Liver (tissue), 9 donors: Measurements from ENCODE around the gene DGKB. TPM values are rescaled to one million over a fixed set of nuclear protein-coding genes. Genes with fewer than 3 reads are reported as not detected.

Source experiments
- DNase-seq: peaks from one replicate; pipeline ENCODE4 v3.0.0-alpha.2; 2017; ENCODE audit warnings: low spot score
- H3K27ac ChIP-seq, 2 donors: one replicate each; pipeline ENCODE4 v1.7.0; 2013; ENCODE audit warnings: inconsistent platforms in 2 of 2, low read length in 2 of 2, control low read depth in 1 of 2, low read depth in 1 of 2, mild to moderate bottlenecking in 1 of 2
- H3K27me3 ChIP-seq, 4 donors: one replicate each; pipeline versions ENCODE4 v1.6.1 to v1.7.0; 2013; ENCODE audit warnings: low read length in 3 of 4, inconsistent platforms in 1 of 4, mild to moderate bottlenecking in 1 of 4, moderate library complexity in 1 of 4; ENCODE audit not compliant: control insufficient read depth in 4 of 4, insufficient read depth in 4 of 4
- H3K36me3 ChIP-seq, 4 donors: one replicate each; pipeline versions ENCODE4 v1.6.1 to v1.7.0; 2013; ENCODE audit warnings: low read length in 3 of 4, mild to moderate bottlenecking in 3 of 4, low read depth in 1 of 4, moderate library complexity in 1 of 4; ENCODE audit not compliant: control insufficient read depth in 4 of 4, insufficient read depth in 3 of 4
- H3K4me1 ChIP-seq, 4 donors: one replicate each; pipeline versions ENCODE4 v1.6.1 to v1.7.0; 2013; ENCODE audit warnings: low read length in 3 of 4, mild to moderate bottlenecking in 3 of 4, moderate library complexity in 1 of 4; ENCODE audit not compliant: control insufficient read depth in 4 of 4, insufficient read depth in 4 of 4
- H3K4me3 ChIP-seq, 3 donors: one replicate each; pipeline versions ENCODE4 v1.6.1 to v1.7.0; 2013; ENCODE audit warnings: low read length in 3 of 3, control low read depth in 1 of 3, low read depth in 1 of 3, mild to moderate bottlenecking in 1 of 3
- H3K9ac ChIP-seq, 2 donors: one replicate each; pipeline ENCODE4 v1.7.0; 2013; ENCODE audit warnings: low read length in 2 of 2, mild to moderate bottlenecking in 2 of 2, moderate library complexity in 2 of 2, control low read depth in 1 of 2, low read depth in 1 of 2
- H3K9me3 ChIP-seq, 4 donors: one replicate each; pipeline versions ENCODE4 v1.6.1 to v1.7.0; 2013; ENCODE audit warnings: low read length in 3 of 4; ENCODE audit not compliant: control insufficient read depth in 4 of 4
- ATF3 ChIP-seq: IDR thresholded peaks from 2 replicates; pipeline ENCODE4 v1.6.1; 2016; ENCODE audit warnings: antibody characterized with exemption
- EGR1 ChIP-seq, 2 donors: IDR thresholded peaks; 2 replicates each; pipeline ENCODE4 v1.6.1; 2016 to 2018; ENCODE audit warnings: antibody characterized with exemption in 2 of 2, low read depth in 2 of 2
- FOXA1 ChIP-seq: IDR thresholded peaks from 2 replicates; pipeline ENCODE4 v1.6.1; 2016; ENCODE audit warnings: antibody characterized with exemption
- FOXA2 ChIP-seq: IDR thresholded peaks from 2 replicates; pipeline ENCODE4 v1.6.1; 2016; ENCODE audit warnings: antibody characterized with exemption
- GABPA ChIP-seq, 2 donors: IDR thresholded peaks in 1 of 2; conservative IDR thresholded peaks in 1 of 2; 2 replicates each; pipeline ENCODE4 v1.6.1; 2016; ENCODE audit warnings: antibody characterized with exemption in 2 of 2, mild to moderate bottlenecking in 1 of 2, moderate library complexity in 1 of 2
- HNF4A ChIP-seq, 2 donors: conservative IDR thresholded peaks; 2 replicates each; pipeline ENCODE4 v1.6.1; 2016; ENCODE audit warnings: antibody characterized with exemption in 2 of 2, mild to moderate bottlenecking in 2 of 2
- JUND ChIP-seq, 2 donors: IDR thresholded peaks; 2 replicates each; pipeline ENCODE4 v1.6.1; 2016; ENCODE audit warnings: antibody characterized with exemption in 2 of 2
- NR2F2 ChIP-seq: IDR thresholded peaks from 2 replicates; pipeline ENCODE4 v1.6.1; 2016; ENCODE audit warnings: antibody characterized with exemption
- RAD21 ChIP-seq, 2 donors: IDR thresholded peaks; 2 replicates each; pipeline ENCODE4 v1.6.1; 2016; ENCODE audit warnings: antibody characterized with exemption in 2 of 2, mild to moderate bottlenecking in 2 of 2
- REST ChIP-seq: IDR thresholded peaks from 2 replicates; pipeline ENCODE4 v1.6.1; 2016; ENCODE audit warnings: antibody characterized with exemption, mild to moderate bottlenecking
- RXRA ChIP-seq, 2 donors: IDR thresholded peaks; 2 replicates each; pipeline ENCODE4 v1.6.1; 2017 to 2018; ENCODE audit warnings: antibody characterized with exemption in 2 of 2, mild to moderate bottlenecking in 1 of 2
- SP1 ChIP-seq: IDR thresholded peaks from 2 replicates; pipeline ENCODE4 v1.6.1; 2018; ENCODE audit warnings: antibody characterized with exemption, mild to moderate bottlenecking
- TAF1 ChIP-seq: conservative IDR thresholded peaks from 2 replicates; pipeline ENCODE4 v1.6.1; 2016; ENCODE audit warnings: antibody characterized with exemption, mild to moderate bottlenecking
- YY1 ChIP-seq: IDR thresholded peaks from 2 replicates; pipeline ENCODE4 v1.6.1; 2016; ENCODE audit warnings: antibody characterized with exemption, mild to moderate bottlenecking
- ZBTB33 ChIP-seq: IDR thresholded peaks from 2 replicates; pipeline ENCODE4 v1.6.1; 2016; ENCODE audit warnings: antibody characterized with exemption
- WGBS: extraction: QIAGEN DNeasy Blood & Tissue Kit; methylation state at CpG from one replicate; pipeline ENCODE4 v1.1.7; 2013; 5-methylcytosine and 5-hydroxymethylcytosine counted together
- polyA plus RNA-seq, 2 donors: library from polyadenylated mRNA; stranded (reverse) in 1 of 2; unstranded in 1 of 2; fragments of 200-250 nt in 1 of 2; fragments of >200 nt in 1 of 2; fragmentation: Nextera tagmentation in 1 of 2; extraction: Ambion mirVana in 1 of 2; gene quantifications; one replicate each; pipeline versions ENCODE4 v1.2.1 to v1.2.3, GENCODE V29; 2013 to 2015
- total RNA-seq, 2 donors: library from RNA; depleted of rRNA; stranded (reverse); fragments of >200 nt; gene quantifications; one replicate each; pipeline ENCODE4 v1.2.3, GENCODE V29; 2014
- TF ChIP-seq, protein P1 (sequence below): fragments of 150-350 bp; IDR thresholded peaks from 2 replicates; pipeline ENCODE4 v1.5.1; 2017; ENCODE audit warnings: improper control_type of control experiment, low read depth, low read length; ENCODE audit not compliant: missing input control
- TF ChIP-seq, protein P2 (sequence below): IDR thresholded peaks from 2 replicates; pipeline ENCODE4 v1.6.1; 2016; ENCODE audit warnings: antibody characterized with exemption
- donor health status: healthy.
- donor health status: healthy.
- donor health status: healthy.
- donor health status: healthy.
- donor health status: healthy.

The DGKB gene
- total and polyA plus RNA-seq, 4 donors = 0.09 to 0.42 TPM; not detected in 2

DNA sequence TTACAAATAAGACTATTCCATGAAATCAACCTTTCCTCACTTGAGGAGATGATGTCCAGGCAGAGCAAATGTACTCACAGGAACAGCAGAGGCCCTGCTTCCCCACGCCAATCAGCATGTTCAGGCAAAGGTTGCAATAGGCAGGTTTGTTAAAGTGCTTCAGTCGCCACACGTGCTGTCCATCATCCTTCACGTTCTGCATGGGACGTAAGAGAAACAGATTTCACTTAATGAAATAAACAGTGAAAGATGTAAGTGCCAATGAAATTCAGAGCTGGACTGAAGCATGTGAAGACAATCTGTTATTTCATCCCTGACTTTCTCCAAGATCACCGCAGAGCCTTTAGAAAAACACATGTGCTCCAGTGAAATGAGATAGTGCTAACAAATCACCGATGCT, 217.4 kb downstream of the DGKB start:
- peaks cover 0 to 12% (median 4%) of the 10 kb centered on the region in 4 donors for H3K4me1 ChIP-seq
- 89% methylated on average over 7 of the region's 7 CpGs for WGBS

More for the DNA sequence above, 217.4 kb downstream of the DGKB start:
- Histone ChIP-seq H3K27ac (no peak overlapping the region), H3K4me3 (no peak overlapping the region), H3K27me3 (no peaks in the 10 kb centered on the region), H3K9ac (no peak overlapping the region), H3K36me3 (no peaks in the 10 kb centered on the region), H3K9me3 (no peaks in the 10 kb centered on the region)
- no peak for DNase-seq
- TF ChIP-seq NR2F2 (no peak), JUND (IDR thresholded peaks at IDR 0.05) (no peak), SP1 (no peak), ATF3 (no peak), GABPA (IDR thresholded peaks at IDR 0.05 in 1 of 2, conservative IDR thresholded peaks at IDR 0.05 in 1 of 2) (no peak), HNF4A (conservative IDR thresholded peaks at IDR 0.05) (no peak), YY1 (no peak), ZBTB33 (no peak), RXRA (IDR thresholded peaks at IDR 0.05) (no peak), RAD21 (IDR thresholded peaks at IDR 0.05) (no peak), EGR1 (IDR thresholded peaks at IDR 0.05; ENCODE audit: low read depth in 2 of 2) (no peak), FOXA1 (no peak), TAF1 (no peak), REST (no peak), FOXA2 (no peak)
- TF ChIP-seq, protein P1, sequence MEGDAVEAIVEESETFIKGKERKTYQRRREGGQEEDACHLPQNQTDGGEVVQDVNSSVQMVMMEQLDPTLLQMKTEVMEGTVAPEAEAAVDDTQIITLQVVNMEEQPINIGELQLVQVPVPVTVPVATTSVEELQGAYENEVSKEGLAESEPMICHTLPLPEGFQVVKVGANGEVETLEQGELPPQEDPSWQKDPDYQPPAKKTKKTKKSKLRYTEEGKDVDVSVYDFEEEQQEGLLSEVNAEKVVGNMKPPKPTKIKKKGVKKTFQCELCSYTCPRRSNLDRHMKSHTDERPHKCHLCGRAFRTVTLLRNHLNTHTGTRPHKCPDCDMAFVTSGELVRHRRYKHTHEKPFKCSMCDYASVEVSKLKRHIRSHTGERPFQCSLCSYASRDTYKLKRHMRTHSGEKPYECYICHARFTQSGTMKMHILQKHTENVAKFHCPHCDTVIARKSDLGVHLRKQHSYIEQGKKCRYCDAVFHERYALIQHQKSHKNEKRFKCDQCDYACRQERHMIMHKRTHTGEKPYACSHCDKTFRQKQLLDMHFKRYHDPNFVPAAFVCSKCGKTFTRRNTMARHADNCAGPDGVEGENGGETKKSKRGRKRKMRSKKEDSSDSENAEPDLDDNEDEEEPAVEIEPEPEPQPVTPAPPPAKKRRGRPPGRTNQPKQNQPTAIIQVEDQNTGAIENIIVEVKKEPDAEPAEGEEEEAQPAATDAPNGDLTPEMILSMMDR = no peak
- TF ChIP-seq, protein P2, sequence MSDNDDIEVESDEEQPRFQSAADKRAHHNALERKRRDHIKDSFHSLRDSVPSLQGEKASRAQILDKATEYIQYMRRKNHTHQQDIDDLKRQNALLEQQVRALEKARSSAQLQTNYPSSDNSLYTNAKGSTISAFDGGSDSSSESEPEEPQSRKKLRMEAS = no peak
